IMR-90 (cell line): ENCODE results near the gene TP73. TPM values are rescaled to one million over a fixed set of nuclear protein-coding genes. Genes with fewer than 3 reads are reported as not detected.

Source experiments
- ATAC-seq: fragments of 200-7000 bp; cut with Tn5 transposase; 2 replicates; pipeline ENCODE4 v1.9.1; 2020; ENCODE audit warnings: low read depth, mild to moderate bottlenecking, moderate library complexity
- BruUV-seq: library from RNA; stranded (reverse); fragments of 400-500 nt; replicated peaks from 2 replicates; lab custom pipeline; 2021; lab: Mats Ljungman, UMichigan
- CTCF ChIA-PET: fragments of 300-600 bp; formaldehyde crosslinking; extraction: SDS; loops from one replicate; lab custom pipeline; 2021; ENCODE audit warnings: antibody characterized with exemption; lab: Yijun Ruan, JAX
- POLR2A ChIA-PET: fragments of 300-600 bp; sonication (Branson Sonifier 250); formaldehyde crosslinking; loops from one replicate; lab custom pipeline; 2022; ENCODE audit warnings: antibody characterized with exemption; ENCODE audit not compliant: unreplicated experiment; lab: Charles Lee
- DNase-seq: peaks from one replicate; pipeline ENCODE4 v3.0.0; 2013
- H2AFZ ChIP-seq: replicated peaks from 2 replicates; pipeline ENCODE3; 2013; ENCODE audit warnings: low read length, mild to moderate bottlenecking; ENCODE audit not compliant: poor library complexity
- H2AK5ac ChIP-seq: 2 replicates; pipeline ENCODE4 v1.6.1; 2013; ENCODE audit warnings: low read depth, low read length, inconsistent platforms
- H2AK9ac ChIP-seq: replicated peaks from 2 replicates; pipeline ENCODE3; 2013; ENCODE audit warnings: mild to moderate bottlenecking, low read depth, low read length, moderate library complexity; ENCODE audit not compliant: poor library complexity
- H2BK120ac ChIP-seq: 2 replicates; pipeline ENCODE4 v1.6.1; 2013; ENCODE audit warnings: low read depth, low read length, inconsistent platforms
- H2BK15ac ChIP-seq: 3 replicates; pipeline ENCODE4 v1.6.1; 2013; ENCODE audit warnings: low read depth, low read length, inconsistent platforms
- H2BK20ac ChIP-seq: 2 replicates; pipeline ENCODE4 v1.6.1; 2013; ENCODE audit warnings: low read depth, mild to moderate bottlenecking, inconsistent platforms, low read length, moderate library complexity
- H2BK5ac ChIP-seq: 2 replicates; pipeline ENCODE4 v1.6.1; 2013; ENCODE audit warnings: mild to moderate bottlenecking, low read depth, low read length, inconsistent platforms; ENCODE audit not compliant: poor library complexity, severe bottlenecking
- H3K14ac ChIP-seq: replicated peaks from 2 replicates; pipeline ENCODE4 v1.6.1; 2013; ENCODE audit warnings: low read depth, low read length, inconsistent platforms
- H3K18ac ChIP-seq: 2 replicates; pipeline ENCODE4 v1.6.1; 2013; ENCODE audit warnings: low read depth, low read length, control low read depth
- H3K23ac ChIP-seq: 2 replicates; pipeline ENCODE4 v1.6.1; 2013; ENCODE audit warnings: low read depth, low read length, inconsistent platforms
- H3K27ac ChIP-seq: 2 replicates; pipeline ENCODE4 v1.5.1; 2013; ENCODE audit warnings: mild to moderate bottlenecking, control low read depth, low read length; ENCODE audit not compliant: insufficient read depth
- H3K27me3 ChIP-seq: 2 replicates; pipeline ENCODE4 v1.6.1; 2013; ENCODE audit warnings: low read length; ENCODE audit not compliant: control insufficient read depth, insufficient read depth
- H3K36me3 ChIP-seq: 2 replicates; pipeline ENCODE4 v1.6.1; 2013; ENCODE audit warnings: low read length, mixed read lengths; ENCODE audit not compliant: control insufficient read depth, insufficient read depth
- H3K4ac ChIP-seq: 2 replicates; pipeline ENCODE4 v1.6.1; 2013; ENCODE audit warnings: low read depth, low read length, inconsistent platforms
- H3K4me1 ChIP-seq: 2 replicates; pipeline ENCODE4 v1.6.1; 2013; ENCODE audit warnings: low read length, mixed read lengths; ENCODE audit not compliant: control insufficient read depth, insufficient read depth
- H3K4me2 ChIP-seq: 2 replicates; pipeline ENCODE4 v1.6.1; 2013; ENCODE audit warnings: low read depth, mild to moderate bottlenecking, control low read depth, low read length, moderate library complexity
- H3K4me3 ChIP-seq: 2 replicates; pipeline ENCODE4 v1.5.1; 2013; ENCODE audit warnings: low read depth, mild to moderate bottlenecking, control low read depth, low read length, moderate library complexity; ENCODE audit not compliant: insufficient read depth
- H3K56ac ChIP-seq: 2 replicates; pipeline ENCODE4 v1.6.1; 2013; ENCODE audit warnings: low read length, inconsistent platforms; ENCODE audit not compliant: insufficient read depth; ENCODE audit errors: extremely low read depth
- H3K79me1 ChIP-seq, 2 experiments: 2 replicates each; pipeline ENCODE4 v1.6.1; 2013; ENCODE audit warnings: low read length in 2 of 2, inconsistent platforms in 1 of 2, low read depth in 1 of 2
- H3K9ac ChIP-seq: 2 replicates; pipeline ENCODE4 v1.6.1; 2013; ENCODE audit warnings: low read depth, low read length, control low read depth
- H3K9me1 ChIP-seq: 2 replicates; pipeline ENCODE4 v1.6.1; 2013; ENCODE audit warnings: low read length, inconsistent platforms; ENCODE audit not compliant: insufficient read depth
- H3K9me3 ChIP-seq: 2 replicates; pipeline ENCODE4 v1.6.1; 2013; ENCODE audit warnings: low read length; ENCODE audit not compliant: control insufficient read depth, insufficient read depth
- H4K20me1 ChIP-seq: 2 replicates; pipeline ENCODE4 v1.6.1; 2013; ENCODE audit warnings: low read length, inconsistent platforms; ENCODE audit not compliant: insufficient read depth
- H4K5ac ChIP-seq: 2 replicates; pipeline ENCODE4 v1.6.1; 2013; ENCODE audit warnings: mild to moderate bottlenecking, low read depth, low read length, control low read depth
- H4K8ac ChIP-seq, 2 experiments: 2 replicates each; pipeline ENCODE4 v1.6.1; 2013; ENCODE audit warnings: low read depth in 2 of 2, low read length in 2 of 2, control low read depth in 1 of 2, inconsistent platforms in 1 of 2
- H4K91ac ChIP-seq: 2 replicates; pipeline ENCODE4 v1.6.1; 2013; ENCODE audit warnings: low read depth, low read length, inconsistent platforms; ENCODE audit not compliant: insufficient read depth
- BHLHE40 ChIP-seq: fragments of 150-350 bp; IDR thresholded peaks from 2 replicates; pipeline ENCODE4 v1.6.1; 2016; ENCODE audit warnings: mild to moderate bottlenecking, low read depth, low read length
- WGBS, 2 experiments: methylation state at CpG; one replicate each; pipeline versions ENCODE4 v1.1.5 to v1.1.7; 2013; ENCODE audit warnings: missing lambda C conversion rate in 2 of 2; ENCODE audit not compliant: insufficient read length in 1 of 2; ENCODE audit errors: extremely low coverage in 2 of 2; 5-methylcytosine and 5-hydroxymethylcytosine counted together
- dilution Hi-C: fragments of 300-500 bp; cut with HindIII; formaldehyde crosslinking; loops from one replicate; pipeline ENCODE4 v1.14.3; 2018; ENCODE audit warnings: low sequenced_read_pairs; ENCODE audit not compliant: unreplicated experiment
- in situ Hi-C: fragments of 300-500 bp; cut with MboI; formaldehyde crosslinking; loops from 3 replicates; pipeline ENCODE4 v1.14.3; 2019; ENCODE audit warnings: low sequenced_read_pairs, inconsistent platforms, mixed read lengths
- intact Hi-C: fragments of 100-400 bp; cut with micrococcal nuclease; formaldehyde crosslinking; loops from 2 replicates; pipeline ENCODE4 v1.10.0; 2022
- polyA plus RNA-seq, 3 experiments: library from polyadenylated mRNA; depleted of rRNA; stranded (reverse); fragments of >200 nt; gene quantifications; 2 replicates each; pipeline ENCODE4 v1.2.3, GENCODE V29; 2012; ENCODE audit warnings: low replicate concordance in 1 of 3
- total RNA-seq: library from RNA; depleted of rRNA; stranded (reverse); fragments of >200 nt; gene quantifications from 2 replicates; pipeline ENCODE4 v1.2.3, GENCODE V29; 2012

Gene TP73
- total and polyA plus RNA-seq, 2 of the 4 experiments (the other 2 are of a cell fraction), result not detected

DNA sequence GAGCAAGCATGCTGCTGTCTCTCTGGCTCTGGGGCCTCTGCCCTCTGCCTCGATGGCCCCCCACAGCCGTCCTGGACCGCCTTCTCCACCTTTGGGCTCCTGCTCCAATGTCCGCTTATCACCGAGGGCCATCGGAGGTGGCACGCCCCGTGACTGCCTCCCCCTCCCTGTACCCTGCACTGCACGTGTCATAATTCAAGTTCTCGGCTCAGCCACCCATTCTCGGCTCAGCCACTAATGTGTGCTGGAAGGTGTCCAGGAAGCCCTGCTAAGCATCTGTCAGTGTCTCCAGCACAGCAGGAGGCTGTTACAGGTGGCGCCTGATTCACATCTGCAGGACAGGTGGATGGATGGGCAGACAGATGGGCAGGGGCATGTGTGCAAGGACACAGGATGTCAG lies 45.5 kb downstream of the TP73 start:
- Histone ChIP-seq H3K14ac (no peak overlapping the region), H2BK5ac (no peak overlapping the region), H2BK20ac (no peak overlapping the region), H3K27ac (no peak overlapping the region), H4K20me1 (no peaks in the 10 kb centered on the region), H2AK5ac (no peak overlapping the region), H3K23ac (no peak overlapping the region), H3K56ac (no peak overlapping the region), H4K91ac (no peak overlapping the region), H3K4me2 (no peak overlapping the region), H3K9ac (no peak overlapping the region), H3K4me1 (no peaks in the 10 kb centered on the region), H2AK9ac (no peak overlapping the region), H3K9me1 (no peaks in the 10 kb centered on the region), H3K27me3 (peaks cover 41% of the 10 kb centered on the region), H2AFZ (no peak overlapping the region), H3K4ac (no peak overlapping the region), H3K4me3 (no peak overlapping the region), H3K79me1 (no peaks in the 10 kb centered on the region), H3K36me3 (no peaks in the 10 kb centered on the region), H4K8ac (no peak overlapping the region), H3K9me3 (no peaks in the 10 kb centered on the region), H2BK15ac (no peak overlapping the region), H2BK120ac (no peak overlapping the region), H3K18ac (no peak overlapping the region), H4K5ac (no peak overlapping the region)
- no TSS peak for BruUV-seq
- DNase-seq (no peak), ATAC-seq (no peak)
- WGBS, 2 experiments, result 89% methylated on average over 5 of the region's 12 CpGs; no CpG with 5 or more reads in 1 of the 2 experiments
- in situ Hi-C loops, result no loop called here
- intact Hi-C loops, result no loop called here
- POLR2A ChIA-PET, result no interaction called here
- dilution Hi-C loops, result no loop called here
- CTCF ChIA-PET, result no interaction called here
- no peak for TF ChIP-seq BHLHE40
